Frontal cortex (tissue), 4 donors: ENCODE data around the gene NCCRP1. TPM values are rescaled to one million over a fixed set of nuclear protein-coding genes. Genes with fewer than 3 reads are reported as not detected.

Experiments
- DNase-seq, 2 donors: peaks; one replicate each; pipeline ENCODE4 v3.0.0; 2012; ENCODE audit warnings: low spot score in 2 of 2
- FAIRE-seq: peaks from 2 replicates; lab custom pipeline; 2012; peaks lifted over from hg19 to GRCh38; lab: Jason Lieb, UNC
- total RNA-seq: library from RNA; depleted of rRNA; stranded (reverse); fragments of >200 nt; gene quantifications from one replicate; pipeline ENCODE4 v1.2.3, GENCODE V29; 2014
- donor health status: control.
- donor health status: control.
- donor health status: control.

Gene NCCRP1
- total RNA-seq, result not detected

DNA sequence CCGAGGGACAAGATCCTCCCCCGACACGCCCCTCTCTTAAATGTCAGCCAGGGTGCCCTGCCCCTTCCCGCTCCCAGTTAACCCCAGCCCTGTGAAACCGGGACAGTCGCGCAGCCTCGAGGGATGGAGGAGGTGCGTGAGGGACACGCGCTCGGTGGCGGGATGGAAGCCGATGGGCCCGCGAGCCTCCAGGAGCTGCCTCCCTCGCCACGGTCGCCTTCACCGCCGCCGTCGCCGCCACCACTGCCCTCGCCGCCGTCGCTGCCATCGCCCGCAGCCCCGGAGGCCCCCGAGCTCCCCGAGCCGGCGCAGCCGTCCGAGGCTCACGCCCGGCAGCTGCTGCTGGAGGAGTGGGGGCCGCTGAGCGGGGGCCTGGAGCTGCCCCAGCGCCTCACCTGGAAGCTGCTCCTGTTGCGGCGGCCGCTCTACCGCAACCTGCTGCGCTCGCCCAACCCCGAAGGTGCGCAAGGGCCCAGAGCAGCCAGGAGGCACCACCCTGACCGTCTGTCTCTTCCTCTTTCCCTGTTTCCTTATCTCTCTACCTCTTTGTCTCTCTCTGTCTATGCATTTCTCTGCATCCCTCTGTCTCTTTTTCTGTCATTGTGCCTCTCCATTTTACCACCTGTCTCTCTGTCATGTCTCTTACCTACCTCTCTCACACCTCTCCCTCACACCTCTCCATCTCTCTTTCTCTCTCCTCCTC lies at the start of gene NCCRP1:
NCCRP1 (plus strand) TSS at position 105 of the 703 bp plus-strand sequence; CDS start at position 124, 19 bp downstream.
- DNase-seq (no peak), FAIRE-seq (no peak)

DNA sequence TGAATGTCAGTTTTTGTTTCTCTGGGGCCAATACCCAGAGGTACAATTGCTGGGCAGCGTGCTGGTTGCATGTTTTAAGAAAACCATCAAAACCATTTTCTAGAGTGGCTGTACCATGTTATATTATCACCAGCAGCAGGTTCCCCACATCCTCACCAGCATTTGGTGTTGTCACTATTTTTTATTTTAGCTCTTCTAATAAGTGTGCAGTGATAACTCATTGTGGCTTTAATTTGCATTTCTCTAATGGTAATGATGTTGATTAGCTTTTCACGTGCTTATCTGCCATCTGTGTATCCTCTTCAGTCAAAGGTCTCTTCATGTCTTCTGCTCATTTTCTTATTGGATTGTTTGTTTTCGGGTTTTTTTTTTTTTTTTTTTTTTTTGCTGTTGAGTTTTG lies 49.3 kb upstream of the NCCRP1 start:
- no peak for FAIRE-seq
- DNase-seq, result no peak

GRCh38 chr19:39148939-39149529 lies 47.7 kb upstream of the NCCRP1 start:
- DNase-seq (no peak), FAIRE-seq (no peak)

DNA sequence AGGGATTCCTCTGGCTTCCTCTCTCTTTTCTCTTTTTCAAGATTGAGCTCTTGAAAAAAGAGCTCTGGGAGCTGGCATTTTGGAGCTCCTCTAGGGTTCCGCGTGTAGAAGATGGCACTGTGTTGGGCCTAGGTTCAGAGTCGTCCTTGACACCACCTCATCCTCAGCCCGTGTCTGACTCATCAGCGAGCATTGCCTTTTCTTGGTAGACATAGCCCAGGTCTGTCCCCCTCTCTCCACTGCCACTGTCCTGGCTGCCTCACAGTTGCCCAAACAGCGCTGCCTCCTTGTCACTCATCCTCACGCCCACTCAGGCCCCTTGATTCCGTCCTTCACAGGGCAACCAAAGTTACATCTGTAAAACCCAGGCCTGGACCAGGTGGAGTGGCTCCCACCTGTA lies 46.5 kb upstream of the NCCRP1 start:
- no peak for FAIRE-seq
- DNase-seq, result no peak

- FAIRE-seq (no peak), DNase-seq (no peak)
These were observed 45.8 kb upstream of the NCCRP1 start for GRCh38 chr19:39150807-39151600.

- no peak for FAIRE-seq
- DNase-seq, result no peak
These were observed 44.7 kb upstream of the NCCRP1 start for GRCh38 chr19:39152066-39152465.

- FAIRE-seq (no peak), DNase-seq (no peak)
These were observed 42.6 kb upstream of the NCCRP1 start for GRCh38 chr19:39154100-39154628.

DNA sequence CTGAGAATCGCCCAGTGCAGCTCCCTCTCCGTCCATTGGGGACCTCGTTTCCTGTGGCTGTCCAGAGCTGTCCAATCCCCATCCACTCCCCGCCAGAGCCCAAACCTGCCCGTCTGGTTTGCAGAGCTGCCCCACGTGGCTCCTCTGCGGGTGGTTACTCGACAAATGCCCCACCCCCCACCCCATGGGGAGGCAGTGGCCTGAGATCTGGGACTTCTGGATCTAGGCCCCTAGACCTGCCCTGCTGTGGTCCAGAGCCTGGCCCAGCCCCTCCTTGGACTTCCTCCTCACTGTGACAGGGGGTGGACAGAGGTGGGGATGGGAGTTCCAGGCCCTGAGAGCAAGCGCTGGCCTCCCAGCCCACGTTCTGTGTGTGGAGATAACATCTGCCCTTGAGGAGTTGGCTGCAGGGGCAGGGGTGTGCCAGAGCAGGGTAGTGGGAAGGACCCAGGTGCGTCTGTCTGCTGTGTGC lies 42.1 kb upstream of the NCCRP1 start:
- FAIRE-seq (no peak), DNase-seq (no peak)

DNA sequence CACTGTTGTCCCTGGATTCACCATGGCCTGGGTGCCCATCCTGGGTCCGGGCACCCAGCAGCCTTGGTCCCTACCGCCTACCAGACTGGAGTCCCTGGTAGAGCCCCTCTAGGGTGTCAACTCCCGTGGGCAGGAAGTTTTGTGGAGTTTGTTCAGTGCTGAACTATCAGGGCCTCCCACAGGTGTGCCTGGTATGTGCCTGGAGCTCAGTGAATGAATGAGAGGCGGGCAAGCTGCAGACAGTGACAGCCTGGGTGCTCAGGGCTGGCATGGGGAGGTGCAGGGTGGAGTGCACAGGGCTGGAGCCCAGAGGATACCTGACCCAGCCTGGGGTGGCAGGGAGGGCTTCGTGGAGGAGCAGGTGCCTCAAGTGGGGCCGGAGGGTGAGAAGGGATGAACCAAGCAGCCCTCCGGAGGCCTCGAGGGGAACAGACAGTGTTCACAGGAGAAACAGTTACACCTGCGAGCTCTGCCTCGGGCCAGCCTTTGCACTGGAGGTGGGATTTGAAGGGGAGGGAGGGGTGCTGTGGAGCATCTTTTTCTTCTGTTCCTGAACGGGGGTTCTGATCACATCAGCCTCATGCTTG lies 41.6 kb upstream of the NCCRP1 start:
- FAIRE-seq (no peak), DNase-seq (no peak)

DNA sequence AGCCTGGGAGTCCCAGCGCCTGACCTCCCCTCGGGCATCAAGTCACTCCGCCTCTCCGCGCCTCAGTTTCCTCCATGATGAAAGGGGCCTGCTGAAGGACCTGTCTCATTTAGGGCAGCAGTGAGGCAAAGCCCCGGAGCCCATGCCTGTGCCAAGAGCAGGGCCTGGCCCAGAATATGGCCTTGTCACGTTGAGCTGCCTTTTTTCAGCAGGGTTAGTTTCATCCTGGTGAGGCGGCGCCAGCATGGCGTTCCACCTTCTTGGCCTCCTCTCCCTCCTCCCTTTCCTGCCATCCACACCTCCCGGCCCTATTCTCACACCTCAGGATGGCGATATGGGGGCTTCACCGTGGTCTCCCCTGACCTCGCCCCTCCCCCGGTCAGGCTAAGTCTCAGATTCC lies 41.0 kb upstream of the NCCRP1 start:
- FAIRE-seq (no peak), DNase-seq (no peak)

GRCh38 chr19:39156326-39157230 lies 40.2 kb upstream of the NCCRP1 start:
- FAIRE-seq, result no peak
- DNase-seq, result no peak

GRCh38 chr19:39157275-39157996 lies 39.3 kb upstream of the NCCRP1 start:
- DNase-seq (no peak), FAIRE-seq (no peak)

DNA sequence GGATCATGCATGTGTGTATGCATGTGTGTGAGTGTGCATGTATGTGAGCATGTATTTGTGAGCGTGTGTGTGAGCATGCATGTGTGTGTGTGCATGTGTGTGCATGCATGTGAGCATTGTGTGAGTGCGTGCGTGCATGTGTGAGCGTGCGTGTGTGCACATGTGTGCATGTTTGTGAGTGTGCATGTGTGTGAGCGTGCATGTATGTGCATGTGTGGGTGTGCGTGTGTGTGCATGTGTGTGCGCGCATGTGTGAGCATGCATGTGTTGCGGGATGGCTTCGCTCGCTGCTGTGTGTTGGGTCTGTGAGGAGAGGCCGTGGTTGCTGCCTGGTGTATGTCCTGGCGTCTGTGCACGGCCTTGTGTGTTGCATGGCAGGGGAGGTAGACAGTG lies 38.8 kb upstream of the NCCRP1 start:
- no peak for FAIRE-seq

DNA sequence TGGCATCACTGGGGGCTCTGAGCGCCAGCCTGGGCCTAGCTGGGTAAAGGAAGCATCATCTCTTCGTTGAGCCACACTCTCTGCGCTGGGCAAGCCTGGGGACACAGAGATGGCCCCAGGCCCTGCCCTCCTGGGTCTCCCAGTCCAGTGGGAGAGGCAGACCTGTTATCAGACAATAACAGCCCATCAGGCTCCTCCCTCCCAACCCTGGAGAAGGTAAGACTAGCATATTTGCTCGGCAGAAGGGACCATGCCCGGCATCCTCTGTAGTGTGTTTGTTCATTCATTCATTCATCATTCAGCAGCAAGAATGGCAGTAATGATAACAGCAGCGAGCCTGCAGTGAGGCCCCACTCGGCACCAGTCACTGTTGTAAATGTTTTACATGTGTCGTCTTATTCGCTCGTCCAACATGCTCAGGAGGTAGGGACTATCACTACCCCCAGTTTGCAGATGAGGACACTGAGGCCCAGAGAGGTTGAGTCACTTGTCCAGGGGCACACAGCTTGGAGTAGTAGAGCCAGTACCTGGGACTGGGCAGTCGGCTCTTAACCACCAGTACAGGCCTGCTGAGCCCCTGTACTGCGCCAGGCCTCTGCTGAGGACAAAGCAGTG lies 38.0 kb upstream of the NCCRP1 start:
- DNase-seq (no peak), FAIRE-seq (no peak)

More for the DNA sequence above, 38.8 kb upstream of the NCCRP1 start:
- no peak for DNase-seq

DNA sequence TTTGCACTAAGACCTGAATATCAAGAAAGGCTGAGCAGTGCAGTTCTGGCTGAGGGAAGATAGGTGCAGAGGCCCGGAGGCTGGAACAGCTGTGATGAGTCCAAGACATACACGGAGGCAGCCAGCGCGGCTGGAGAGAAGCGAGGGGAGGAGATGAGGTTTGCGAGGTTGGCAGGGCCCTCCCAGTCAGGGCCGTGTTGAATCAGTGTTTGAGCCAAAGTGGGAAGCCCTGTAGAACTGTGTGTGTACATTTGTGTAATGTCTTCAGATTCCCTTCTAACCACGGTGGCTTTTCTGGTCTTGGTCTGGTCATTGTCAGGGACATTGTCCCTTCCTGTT lies 36.3 kb upstream of the NCCRP1 start:
- FAIRE-seq (no peak), DNase-seq (no peak)

- DNase-seq (no peak), FAIRE-seq (no peak)
These were observed 35.7 kb upstream of the NCCRP1 start for GRCh38 chr19:39160889-39161672.

DNA sequence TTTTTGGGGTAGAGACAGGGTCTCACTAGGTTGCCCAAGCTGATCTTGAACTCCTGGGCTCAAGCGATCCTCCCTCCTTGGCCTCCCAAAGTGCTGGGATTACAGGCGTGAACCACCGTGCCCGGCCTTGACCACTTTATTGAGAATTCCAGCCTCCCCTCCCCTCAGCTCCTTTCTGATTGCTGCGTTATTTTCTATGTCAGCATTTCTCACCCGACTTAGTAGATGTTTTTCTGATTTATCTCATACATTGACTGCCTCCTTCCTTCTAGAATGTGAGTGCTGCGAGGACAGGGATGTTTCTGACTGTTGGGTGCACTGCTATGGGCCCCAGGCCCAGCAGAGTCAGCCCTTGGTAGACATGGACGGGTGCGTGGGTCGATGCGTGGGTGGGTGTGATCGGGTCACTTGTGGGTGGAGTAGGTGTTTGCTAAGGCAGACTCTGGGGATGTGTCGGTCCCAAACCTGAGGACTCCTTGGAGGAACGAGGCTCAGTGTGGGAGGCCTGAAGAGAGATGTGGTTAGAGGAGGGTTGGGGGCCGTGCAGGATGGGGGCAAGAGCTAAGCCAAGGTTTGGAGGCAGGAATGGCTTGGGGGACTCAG lies 34.2 kb upstream of the NCCRP1 start:
- FAIRE-seq (no peak), DNase-seq (no peak)
